ENCODE measurements around the gene FHIT.

- no peak for TF ChIP-seq GATA2 (IDR thresholded peaks at IDR 0.05; ENCODE audit: low read depth, low read length)
- no peak for TF ChIP-seq GATA3 (IDR thresholded peaks at IDR 0.05; ENCODE audit: low read depth, low read length)
These were observed 109.6 kb downstream of the FHIT start for GRCh38 chr3:61141697-61142096.

Measured in SH-SY5Y (cell line).